AG08396 (cell line): ENCODE measurements around the gene PGAP3.
A peak's percentile ranks its signal among the peaks of the same experiment; 100 is the strongest.
"Not testable (repeated sequence)": the region's sequence is repeated elsewhere in the genome, so short reads cannot be mapped to it uniquely, and the experiment has no call there.

Experiments
- DNase-seq: peaks from one replicate; pipeline ENCODE4 v3.0.0; 2012; ENCODE audit warnings: low spot score, mixed read lengths

PGAP3 gene

GRCh38 chr17:39715375-39716072, 27.7 kb upstream of the PGAP3 start:
- DNase-seq: no peak

- no peak for DNase-seq
Observed at GRCh38 chr17:39714234-39714633, 26.4 kb upstream of the PGAP3 start.

- no peak for DNase-seq
Observed at GRCh38 chr17:39711851-39712250, 24.0 kb upstream of the PGAP3 start.

GRCh38 chr17:39711071-39711470, 23.2 kb upstream of the PGAP3 start:
- DNase-seq: not testable (repeated sequence)

GRCh38 chr17:39709998-39710964, 22.4 kb upstream of the PGAP3 start:
- DNase-seq: no peak

GRCh38 chr17:39709319-39709997, 21.6 kb upstream of the PGAP3 start:
- no peak for DNase-seq

GRCh38 chr17:39706921-39707337, 19.1 kb upstream of the PGAP3 start:
- DNase-seq: no peak

GRCh38 chr17:39706383-39706782, 18.5 kb upstream of the PGAP3 start:
- DNase-seq: no peak

GRCh38 chr17:39705786-39706348, 18.0 kb upstream of the PGAP3 start:
- DNase-seq: no peak

GRCh38 chr17:39704821-39705551, 17.1 kb upstream of the PGAP3 start:
- peak; percentile 83 for DNase-seq

GRCh38 chr17:39703913-39704312, 16.1 kb upstream of the PGAP3 start:
- DNase-seq: no peak

GRCh38 chr17:39702901-39703893, 15.3 kb upstream of the PGAP3 start:
- no peak for DNase-seq

- no peak for DNase-seq
Observed at GRCh38 chr17:39701784-39702422, 14.0 kb upstream of the PGAP3 start.

- no peak for DNase-seq
Observed at GRCh38 chr17:39701012-39701783, 13.3 kb upstream of the PGAP3 start.

- DNase-seq: peak; percentile 70
Observed at GRCh38 chr17:39700148-39700987, 12.5 kb upstream of the PGAP3 start.

GRCh38 chr17:39699818-39700147, 11.9 kb upstream of the PGAP3 start, which contains the start of gene ERBB2:
Gene ERBB2, plus strand, starts transcription at chr17:39700064. Its CDS starts 175 bp downstream, at chr17:39700239.
- peak; percentile 85 for DNase-seq

GRCh38 chr17:39699157-39699817, 11.4 kb upstream of the PGAP3 start:
- not testable (repeated sequence) for DNase-seq
